CD1c-positive myeloid dendritic cell (primary cell): ENCODE results near the gene ATP1A2.

ENCODE experiments used
- DNase-seq: peaks from one replicate; pipeline ENCODE4 v3.0.0-alpha.2; 2016; ENCODE audit errors: extremely low spot score

Gene ATP1A2

DNA sequence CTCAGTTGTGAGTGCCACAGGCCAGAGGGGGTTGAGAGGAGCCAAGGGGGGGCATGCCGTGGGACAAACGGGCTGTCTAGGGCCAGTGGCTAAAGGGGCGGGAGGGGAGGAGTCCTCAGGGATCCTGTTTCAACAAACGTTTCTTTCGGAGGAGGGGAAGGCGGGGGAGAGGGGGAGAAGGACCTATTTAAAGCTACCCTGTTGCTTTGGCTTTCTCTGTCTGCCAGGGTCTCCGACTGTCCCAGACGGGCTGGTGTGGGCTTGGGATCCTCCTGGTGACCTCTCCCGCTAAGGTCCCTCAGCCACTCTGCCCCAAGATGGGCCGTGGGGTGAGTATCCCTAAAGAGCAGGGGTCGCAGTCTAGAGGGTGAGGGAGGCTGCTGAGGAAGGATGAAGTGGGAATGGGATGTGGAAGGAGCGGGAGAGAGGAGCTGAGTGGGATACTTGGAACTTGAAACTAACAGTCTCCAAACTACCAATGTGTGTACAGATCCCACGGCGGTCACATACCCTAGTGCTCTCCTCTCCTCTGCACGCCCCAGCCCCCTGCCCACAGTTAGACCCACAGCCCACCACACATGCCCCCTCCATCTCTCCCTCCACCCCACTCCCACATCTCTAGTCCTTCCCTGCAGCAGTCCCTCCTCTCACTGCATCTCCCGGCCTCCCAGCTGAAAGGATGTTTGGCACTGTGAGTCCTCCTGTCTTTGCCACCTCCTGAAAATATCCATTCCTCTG, at the start of gene ATP1A2:
Gene ATP1A2, plus strand, starts transcription at position 215 of the 738 bp plus-strand sequence. Its CDS starts 103 bp downstream, at position 318.
- DNase-seq, result no peak

DNA sequence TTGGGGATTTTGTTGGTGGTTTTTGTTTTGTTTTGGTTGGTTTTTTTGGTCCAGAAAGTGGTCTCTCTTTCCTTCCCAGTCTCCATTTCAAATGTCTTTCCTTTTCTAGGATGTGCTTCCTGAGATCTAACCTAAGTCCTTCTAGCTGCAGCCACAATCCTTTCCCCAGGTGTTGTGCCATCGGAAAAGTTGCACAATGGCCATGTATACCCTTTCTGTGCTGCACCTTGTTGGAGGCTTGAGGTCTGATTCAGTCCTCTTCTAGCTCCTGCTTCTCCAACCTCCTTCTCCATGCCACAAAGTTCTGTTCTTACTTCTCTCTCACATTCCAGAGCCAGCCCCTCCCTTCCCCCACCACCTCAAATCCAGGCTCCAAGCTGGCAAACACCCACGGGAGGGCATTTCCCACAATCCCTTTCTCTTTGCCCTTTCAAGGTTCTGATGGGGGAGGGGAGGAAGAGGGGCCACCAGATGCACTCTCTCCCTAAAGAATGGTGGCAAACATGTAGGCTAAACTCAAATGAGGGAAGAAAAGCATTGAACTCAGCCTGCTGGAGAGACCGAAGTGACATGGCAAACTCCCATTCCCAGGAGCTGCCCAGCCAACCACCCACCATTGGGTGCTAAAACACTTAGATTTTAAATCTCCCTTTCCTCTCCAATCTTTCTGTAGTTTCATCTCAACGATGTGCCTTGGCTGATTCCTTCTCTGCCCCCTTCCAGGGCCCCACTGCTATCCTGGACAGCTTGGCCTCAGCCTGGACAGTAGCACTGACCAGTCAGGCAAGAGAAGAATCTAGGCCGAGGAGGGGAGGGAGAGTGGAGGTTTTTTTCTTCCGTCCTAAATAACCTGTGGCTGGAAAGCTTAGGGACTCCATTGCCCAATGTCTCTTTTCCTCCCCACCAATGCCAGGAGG, 48.5 kb upstream of the ATP1A2 start:
- DNase-seq, result no peak

DNA sequence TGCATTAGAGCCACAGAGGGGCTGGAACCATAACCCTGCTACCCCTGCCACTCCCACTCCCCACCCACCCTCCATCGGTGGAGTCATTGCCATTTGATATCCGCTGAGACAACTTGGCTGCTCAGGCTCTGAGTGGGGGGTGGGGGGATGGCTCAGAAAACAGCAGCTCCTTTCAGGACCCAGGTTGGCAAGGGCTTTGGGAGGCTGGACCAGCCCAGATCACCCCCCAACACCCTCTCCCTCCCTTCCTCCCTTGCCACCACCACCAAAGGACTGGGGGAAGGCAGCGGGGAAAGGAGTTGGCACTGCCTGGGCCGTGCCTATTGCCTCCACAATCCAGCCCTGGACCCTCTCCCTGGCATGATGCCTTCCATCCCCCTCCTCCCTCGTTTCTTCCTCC, 47.3 kb upstream of the ATP1A2 start:
- no peak for DNase-seq

DNA sequence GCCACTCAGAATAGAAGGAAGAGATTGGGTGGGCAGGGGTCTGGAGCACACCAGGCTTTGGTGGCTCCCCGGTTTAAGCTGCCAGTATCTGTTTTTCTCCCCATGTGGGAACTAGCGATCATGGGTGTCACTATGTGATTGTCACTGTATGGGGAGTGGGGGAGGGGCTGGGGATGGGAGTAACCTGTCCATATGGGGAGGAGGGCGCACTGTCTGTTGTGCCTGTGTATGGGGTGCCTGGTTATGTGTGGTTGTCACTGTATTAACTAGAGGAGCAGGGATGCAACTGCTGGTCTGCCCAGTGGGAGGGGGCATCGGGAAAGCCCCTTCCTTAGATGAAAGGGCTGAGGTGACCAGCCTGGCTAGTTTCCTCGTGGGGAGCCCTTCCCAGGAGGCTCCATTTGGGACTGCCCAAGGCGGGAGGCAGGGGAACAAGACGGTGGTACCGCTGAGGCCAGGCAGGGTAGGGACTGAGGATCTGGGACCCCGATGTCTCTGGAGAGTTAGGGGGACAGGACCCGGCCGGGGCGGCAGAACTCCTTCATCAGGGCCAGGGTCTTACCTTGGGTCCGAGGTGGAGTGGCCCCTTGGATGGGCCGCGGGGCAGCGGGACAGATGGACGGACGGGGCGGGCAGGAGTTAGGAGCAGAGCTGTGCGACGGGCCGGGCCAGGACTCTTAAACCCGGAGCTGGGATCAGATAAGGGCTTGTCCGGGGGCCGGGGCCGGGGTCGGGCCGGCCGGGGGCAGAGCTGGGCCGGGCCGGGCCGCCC, 45.9 kb upstream of the ATP1A2 start, which contains the start of gene KCNJ10:
Gene KCNJ10, minus strand, starts transcription at position 701 of the 772 bp plus-strand sequence. CDS start 27,628 bp downstream, outside the sequence.
- no peak for DNase-seq

DNA sequence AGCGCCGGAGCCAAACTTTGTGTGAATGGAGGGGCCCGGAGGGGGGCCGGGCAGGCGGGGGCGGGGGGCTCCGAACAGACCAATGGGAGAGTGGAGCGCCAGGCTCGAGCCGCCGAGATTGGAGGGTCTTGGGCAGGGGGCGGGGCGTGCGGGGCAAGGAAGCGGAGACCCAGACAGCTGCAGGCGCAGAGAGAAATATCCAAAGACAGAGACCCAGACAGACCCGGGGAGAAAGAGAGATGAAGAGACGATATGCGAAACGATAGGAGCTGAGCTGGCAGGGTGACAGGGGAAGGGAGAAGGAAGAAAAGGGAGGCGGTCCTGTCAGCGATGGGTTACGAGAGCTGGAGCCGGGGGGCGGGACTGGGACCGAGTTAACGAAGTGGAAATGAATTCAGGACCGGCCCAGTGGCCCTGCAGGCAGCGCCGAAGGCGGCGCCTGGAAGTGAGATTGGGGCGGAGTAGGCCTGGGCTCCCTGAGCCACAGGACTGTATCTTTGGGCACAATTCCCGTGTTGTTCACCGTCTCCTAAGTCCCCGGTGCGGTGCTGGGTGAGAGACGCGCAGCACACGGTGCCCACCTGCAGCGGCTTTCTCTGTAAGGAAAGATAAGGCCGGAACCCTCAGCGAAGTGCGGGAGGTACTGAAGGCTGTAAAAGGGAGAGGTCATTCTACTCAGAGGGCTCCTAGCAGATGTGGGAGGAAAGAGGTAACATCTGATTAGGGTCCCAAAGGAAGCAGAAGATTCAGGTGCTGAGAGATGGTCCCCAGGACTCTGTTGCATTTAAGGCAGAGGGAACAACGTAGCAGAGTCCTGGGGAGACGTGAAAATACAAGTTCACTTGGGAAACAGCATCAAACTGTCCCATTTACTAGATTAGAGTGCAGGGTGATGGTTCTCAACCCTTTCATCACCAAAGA, 45.1 kb upstream of the ATP1A2 start:
- peak; percentile 66 for DNase-seq

DNA sequence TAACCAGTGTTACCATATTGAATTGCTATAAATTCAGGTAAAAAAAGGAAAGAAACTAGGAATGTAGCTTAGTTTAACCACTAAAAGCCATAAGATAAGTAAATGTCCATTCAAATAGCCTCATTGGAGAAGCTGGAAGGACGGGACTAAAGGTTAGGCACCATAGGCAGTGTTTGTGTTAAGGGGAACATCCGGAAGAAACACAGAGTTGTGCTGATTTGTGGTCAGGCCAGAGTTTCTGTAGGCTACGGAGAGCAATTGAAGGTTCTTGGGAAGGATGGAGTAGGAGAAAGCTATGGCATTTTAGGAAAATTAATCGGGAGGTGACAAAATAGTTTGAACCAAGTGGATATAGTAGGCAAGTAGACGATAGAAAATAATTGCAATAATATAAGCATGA, 44.3 kb upstream of the ATP1A2 start:
- no peak for DNase-seq

DNA sequence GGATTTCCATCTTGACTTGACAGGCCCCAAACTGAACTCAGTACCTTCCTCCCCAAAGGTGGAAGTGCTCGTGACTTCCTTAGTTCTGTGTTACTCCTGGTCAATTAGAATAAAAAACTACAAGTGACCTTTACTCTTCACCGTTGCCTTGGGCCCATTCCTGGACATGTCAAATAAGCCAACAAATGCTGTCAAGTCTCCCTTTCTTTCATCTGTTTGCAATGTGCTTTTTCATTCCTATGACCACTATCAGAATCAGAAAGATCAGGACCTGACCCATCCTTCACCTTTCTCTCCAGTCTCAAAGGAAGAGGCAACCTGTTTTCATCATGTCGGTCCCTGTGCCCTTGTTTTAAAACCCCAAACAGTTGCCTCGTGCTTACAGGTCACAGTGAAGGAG, 40.7 kb upstream of the ATP1A2 start:
- no peak for DNase-seq

DNA sequence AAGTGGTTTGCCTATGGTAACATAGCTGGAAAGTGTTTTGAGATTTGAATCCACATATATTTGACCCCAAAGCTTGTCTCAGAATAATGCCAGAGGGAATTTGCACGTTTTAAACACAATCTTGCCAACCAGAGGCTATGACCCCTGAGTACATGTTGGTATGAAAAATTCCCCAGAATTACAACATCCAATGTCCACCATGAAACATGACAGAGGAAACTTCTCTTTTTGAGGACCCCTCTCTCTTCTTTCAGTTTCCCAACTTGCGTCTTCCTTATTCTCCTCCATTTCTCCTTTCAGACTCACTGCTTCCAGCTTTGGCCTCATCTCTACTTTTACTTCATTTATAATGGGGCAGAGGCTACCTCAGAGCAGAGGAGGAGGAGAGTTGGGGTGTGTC, 39.7 kb upstream of the ATP1A2 start:
- peak; percentile 48 for DNase-seq

DNA sequence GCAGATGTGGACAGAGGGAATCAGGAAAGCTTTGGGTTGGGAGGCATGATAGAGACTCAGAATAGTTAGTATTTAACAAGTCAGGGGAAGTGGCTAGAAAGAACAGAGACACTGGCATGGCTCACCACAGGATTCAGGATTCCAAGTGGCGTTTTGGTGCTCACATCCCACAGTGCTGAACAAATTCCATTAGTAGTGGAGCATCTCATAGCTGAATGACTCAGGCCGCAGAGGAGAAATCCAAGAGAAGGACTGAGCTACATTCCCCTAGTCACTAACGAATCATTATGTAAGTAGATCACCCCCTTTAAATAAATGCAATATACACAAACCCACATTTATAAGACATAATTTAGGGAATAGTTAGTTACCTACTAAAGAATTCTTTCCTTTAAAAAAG, 39.3 kb upstream of the ATP1A2 start:
- no peak for DNase-seq

DNA sequence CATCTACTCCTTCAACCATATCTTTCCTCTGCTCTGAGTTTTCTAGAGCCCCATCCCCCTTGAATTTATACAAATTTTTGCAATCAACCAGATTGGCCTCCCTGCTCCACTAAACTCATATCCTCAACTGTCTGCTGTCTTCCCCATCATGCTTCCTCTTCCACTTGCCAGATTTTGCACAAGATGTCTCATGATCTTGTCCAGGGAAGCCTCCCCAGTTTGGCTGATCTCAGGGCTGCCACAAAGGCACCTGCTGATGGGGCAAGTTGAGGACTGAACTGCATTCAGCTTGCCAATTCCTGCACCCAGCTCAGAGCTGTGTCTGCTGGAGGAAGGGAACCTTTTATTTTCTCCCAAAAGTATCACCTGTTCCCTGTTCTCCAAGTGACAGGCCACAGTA, 38.1 kb upstream of the ATP1A2 start:
- DNase-seq, result peak; percentile 66

DNA sequence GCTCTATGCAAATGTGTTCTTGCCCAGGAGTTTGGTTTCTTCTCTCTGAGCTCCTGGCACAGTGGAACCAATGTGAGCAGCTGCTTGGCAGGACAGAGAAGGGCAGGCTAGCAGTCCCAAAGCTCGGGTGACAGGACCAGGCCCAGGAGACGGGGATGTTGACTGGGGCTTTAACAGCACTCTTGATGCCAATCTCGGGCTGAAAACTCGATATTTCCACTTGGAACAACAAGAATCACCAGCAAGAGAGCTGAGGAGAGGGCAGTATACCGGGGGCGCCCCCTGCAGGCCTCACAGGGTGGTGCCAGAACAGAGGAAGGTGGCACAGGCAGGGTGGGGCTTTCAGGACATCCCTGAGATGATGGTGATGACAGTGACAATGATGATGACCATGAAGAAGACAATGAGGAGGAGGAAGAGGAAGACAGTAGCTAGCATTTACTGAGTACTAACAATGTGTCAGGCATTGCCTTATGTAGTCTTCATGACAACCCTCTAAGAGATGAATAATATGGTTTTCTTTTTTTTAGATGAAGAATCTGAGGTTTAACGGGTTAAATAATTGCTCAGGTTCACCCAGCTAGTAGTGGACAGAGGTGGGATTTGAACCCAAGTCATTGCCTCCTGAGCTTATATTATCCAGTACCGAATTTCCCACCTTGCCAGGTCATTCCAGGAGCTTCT, 36.9 kb upstream of the ATP1A2 start:
- peak; percentile 70 for DNase-seq

DNA sequence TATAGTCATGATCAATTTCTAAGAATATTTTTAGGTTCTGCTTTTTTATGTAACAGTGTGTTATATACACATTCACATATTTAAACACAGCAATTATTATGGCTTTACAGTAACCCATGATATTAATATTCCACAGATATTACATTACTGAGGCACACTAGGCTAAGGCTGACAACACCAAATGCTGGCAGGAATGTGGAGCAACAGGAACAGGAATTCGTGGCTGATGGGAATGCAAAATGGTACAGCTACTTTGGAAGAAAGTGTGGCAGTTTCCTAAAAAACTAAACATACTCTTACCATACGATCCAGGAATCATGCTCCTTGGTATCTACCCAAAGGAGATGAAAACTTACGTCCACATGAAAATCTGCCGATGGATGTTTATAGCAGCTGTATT, 36.1 kb upstream of the ATP1A2 start:
- no peak for DNase-seq

DNA sequence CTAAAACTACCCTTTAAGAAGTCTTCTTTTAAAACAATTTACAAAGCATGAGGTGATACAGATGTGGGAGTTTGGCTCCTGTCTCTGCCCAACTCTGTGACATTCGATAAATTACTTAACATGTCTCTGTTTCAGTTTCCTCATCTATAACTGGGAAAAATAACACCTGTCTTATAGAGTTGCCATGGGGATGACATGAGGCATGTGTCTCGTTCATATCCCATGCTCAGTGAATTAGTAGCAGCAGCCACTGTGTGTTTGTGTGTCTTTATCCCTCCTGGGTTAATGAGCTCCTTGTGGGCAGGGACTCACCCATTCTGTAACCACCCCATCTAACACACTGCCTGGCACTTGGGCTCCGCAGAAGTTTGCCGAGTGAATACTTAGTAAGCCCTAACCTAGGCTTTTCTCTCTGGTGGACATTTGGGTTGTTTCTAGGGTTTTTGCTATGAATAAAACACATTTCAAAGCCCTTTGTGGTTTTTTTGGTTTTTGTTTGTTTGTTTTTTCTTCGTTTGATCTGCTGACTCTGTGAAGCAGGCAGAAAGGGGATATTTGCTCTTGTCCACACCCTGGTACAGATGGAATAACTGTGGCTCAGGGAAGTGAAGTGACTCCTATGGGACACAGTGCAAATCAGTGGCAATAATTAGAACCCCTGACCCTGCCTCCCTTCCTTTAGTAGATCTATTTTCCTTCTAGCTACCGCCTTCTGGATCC, 35.0 kb upstream of the ATP1A2 start:
- no peak for DNase-seq

DNA sequence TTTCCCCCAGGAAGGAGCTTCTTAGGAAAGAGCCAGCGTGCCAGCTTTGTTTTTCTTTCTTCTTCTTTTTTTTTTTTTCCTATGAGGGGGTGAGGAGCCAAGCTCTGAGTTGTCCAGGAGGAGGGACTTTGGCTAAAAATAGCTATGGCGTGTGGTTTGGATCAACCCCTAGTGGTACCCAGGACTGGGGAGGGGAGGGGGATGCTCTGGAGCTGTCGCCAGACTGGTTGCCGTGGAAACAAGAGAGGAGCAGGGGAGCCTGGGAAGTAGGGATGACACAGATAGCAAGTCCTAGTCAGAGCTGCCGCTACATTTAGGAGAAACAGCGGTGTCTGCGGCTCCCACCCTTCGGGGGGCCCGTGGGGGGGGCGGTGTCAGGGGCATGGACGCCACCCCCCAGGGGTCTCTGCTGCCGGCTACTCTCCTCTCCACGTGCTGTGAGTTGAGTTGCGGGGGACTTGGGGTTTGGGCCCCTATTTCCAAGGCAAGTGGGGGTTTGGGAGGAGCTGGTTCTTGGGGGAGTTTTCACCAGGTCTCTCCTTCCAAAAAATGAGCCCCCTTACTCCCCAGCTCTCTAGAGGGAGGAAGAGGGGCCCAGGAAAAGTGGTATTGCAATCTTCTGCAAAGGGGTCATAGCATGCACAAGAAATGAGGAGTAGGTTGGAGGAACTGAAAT, 34.2 kb upstream of the ATP1A2 start, which contains the start of gene KCNJ9:
Gene KCNJ9, plus strand, starts transcription at position 278 of the 676 bp plus-strand sequence. CDS start 2,493 bp downstream, outside the sequence.
- no peak for DNase-seq

DNA sequence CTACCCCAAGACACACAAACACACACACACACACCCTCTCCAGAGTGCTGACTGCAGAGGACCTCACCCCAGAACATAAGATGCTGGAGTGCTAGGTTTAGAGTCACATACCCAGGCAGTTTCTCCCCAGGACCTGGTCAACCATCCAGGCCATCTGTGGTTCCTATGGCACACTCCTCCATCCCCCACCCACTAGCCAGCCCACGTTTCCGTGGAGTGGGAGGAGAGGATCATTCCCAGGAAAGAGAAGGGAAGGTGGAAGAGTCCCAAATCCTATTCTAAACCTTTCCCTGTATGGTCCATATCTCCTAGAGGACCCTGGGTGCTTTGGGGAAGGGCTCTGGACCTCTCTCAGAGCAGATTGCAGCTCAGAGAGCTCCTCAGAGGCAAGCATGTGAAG, 33.1 kb upstream of the ATP1A2 start:
- DNase-seq, result no peak

DNA sequence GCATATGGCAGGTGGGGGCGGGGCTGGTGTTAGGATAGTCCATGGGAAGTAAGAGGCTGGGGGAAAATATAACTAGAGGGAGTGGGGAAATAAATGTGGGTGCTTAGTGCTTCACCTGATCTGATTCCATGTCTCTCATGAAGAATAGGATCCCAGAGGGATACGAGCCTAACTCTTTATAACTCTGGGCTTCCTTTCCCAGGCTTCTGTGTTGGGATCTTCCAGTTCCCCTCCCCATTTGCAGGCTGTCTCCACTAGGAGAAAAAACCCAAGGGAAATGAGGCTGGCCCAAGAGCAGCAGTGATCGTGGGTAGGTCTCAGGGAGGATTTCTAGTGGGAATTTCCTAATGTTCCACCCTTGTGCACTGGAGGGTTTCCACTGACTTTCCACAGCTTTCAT, 32.6 kb upstream of the ATP1A2 start:
- no peak for DNase-seq

DNA sequence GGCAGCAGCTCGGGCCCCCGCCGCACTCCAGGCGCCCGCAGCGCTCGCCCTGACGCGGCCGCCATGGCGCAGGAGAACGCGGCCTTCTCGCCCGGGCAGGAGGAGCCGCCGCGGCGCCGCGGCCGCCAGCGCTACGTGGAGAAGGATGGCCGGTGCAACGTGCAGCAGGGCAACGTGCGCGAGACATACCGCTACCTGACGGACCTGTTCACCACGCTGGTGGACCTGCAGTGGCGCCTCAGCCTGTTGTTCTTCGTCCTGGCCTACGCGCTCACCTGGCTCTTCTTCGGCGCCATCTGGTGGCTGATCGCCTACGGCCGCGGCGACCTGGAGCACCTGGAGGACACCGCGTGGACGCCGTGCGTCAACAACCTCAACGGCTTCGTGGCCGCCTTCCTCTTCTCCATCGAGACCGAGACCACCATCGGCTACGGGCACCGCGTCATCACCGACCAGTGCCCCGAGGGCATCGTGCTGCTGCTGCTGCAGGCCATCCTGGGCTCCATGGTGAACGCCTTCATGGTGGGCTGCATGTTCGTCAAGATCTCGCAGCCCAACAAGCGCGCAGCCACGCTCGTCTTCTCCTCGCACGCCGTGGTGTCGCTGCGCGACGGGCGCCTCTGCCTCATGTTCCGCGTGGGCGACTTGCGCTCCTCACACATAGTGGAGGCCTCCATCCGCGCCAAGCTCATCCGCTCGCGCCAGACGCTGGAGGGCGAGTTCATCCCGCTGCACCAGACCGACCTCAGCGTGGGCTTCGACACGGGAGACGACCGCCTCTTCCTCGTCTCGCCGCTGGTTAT, 31.4 kb upstream of the ATP1A2 start:
- no peak for DNase-seq

DNA sequence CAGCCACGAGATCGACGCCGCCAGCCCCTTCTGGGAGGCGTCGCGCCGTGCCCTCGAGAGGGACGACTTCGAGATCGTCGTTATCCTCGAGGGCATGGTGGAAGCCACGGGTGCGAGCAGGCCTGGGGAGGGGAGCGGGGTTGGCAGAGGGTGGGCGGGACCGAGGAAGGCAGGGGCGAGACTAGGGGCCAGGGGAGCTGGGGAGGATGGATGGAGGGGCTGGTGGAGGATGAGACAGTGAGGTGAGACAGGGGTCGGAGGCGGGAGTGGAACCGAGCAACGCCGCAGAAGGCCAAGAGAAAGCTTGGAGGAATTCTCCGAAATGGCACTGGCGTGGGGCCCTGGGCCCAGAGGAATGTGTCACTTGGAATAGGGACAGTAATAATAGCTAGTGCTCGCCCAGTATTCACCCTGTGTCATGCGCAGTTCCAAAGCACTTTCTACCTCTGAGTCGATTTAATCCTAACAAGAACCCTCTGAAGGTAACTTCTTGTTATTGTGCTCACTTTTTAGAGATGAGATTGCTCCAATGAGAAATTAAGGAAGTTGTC, 30.7 kb upstream of the ATP1A2 start:
- DNase-seq, result no peak
